OCI-LY7 (cell line): ENCODE measurements around the gene CFAP73.

Experiments
- CTCF ChIP-seq: fragments of 200-600 bp; sonication (generic); conservative IDR thresholded peaks from 2 replicates; pipeline ENCODE4 v1.5.1; 2014; ENCODE audit warnings: mild to moderate bottlenecking, antibody characterized with exemption, low read length, moderate library complexity, mixed read lengths
- EZH2phosphoT487 ChIP-seq: fragments of 200-600 bp; sonication (generic); IDR thresholded peaks from 2 replicates; pipeline ENCODE4 v1.6.1; 2018; ENCODE audit warnings: low read depth, borderline replicate concordance, mild to moderate bottlenecking, mixed run types, antibody characterized with exemption, low read length, moderate library complexity, mixed read lengths

GRCh38 chr12:113115455-113116126 is 33.9 kb upstream of the CFAP73 start:
- no peak for TF ChIP-seq CTCF
- no peak for TF ChIP-seq EZH2phosphoT487
